ENCODE results near the gene GABPB1. TPM values are rescaled to one million over a fixed set of nuclear protein-coding genes. Genes with fewer than 3 reads are reported as not detected.

Gene GABPB1
- total and polyA plus RNA-seq, 2 experiments from 2014 or later, result 23.3 to 38.7 TPM

GRCh38 chr15:50232791-50233190 lies 122.2 kb downstream of the GABPB1 start:
- Histone ChIP-seq H2AFZ (no peak overlapping the region), H3K4me3 (no peak overlapping the region), H3K4me2 (no peak overlapping the region), H3K79me2 (no peaks in the 10 kb centered on the region), H4K20me1 (ENCODE audit: insufficient read depth, poor library complexity, severe bottlenecking) (no peaks in the 10 kb centered on the region), H3K4me1 (ENCODE audit: insufficient read depth) (no peaks in the 10 kb centered on the region), H3K9me2 (replicated peaks; ENCODE audit: insufficient read depth) (no peaks in the 10 kb centered on the region), H3K27me3 (no peaks in the 10 kb centered on the region), H3K9me3 (ENCODE audit: low read depth) (no peaks in the 10 kb centered on the region), H3K36me3 (replicated peaks; ENCODE audit: insufficient read depth, low read depth) (no peaks in the 10 kb centered on the region), H3K27ac (no peak overlapping the region)
- WGBS (ENCODE audit: low lambda C conversion rate, missing lambda C conversion rate), result 73% methylated on average over 2 of the region's 2 CpGs
- no peak for DNase-seq (ENCODE audit: low spot score)
- no peak for TF ChIP-seq EZH2phosphoT487 (IDR thresholded peaks at IDR 0.05; ENCODE audit: low read depth, severe bottlenecking, unreplicated experiment)
- no peak for TF ChIP-seq CTCF (IDR thresholded peaks at IDR 0.05; ENCODE audit: poor library complexity)
- TF ChIP-seq EZH2 (IDR thresholded peaks at IDR 0.05; ENCODE audit: borderline replicate concordance), result no peak

GRCh38 chr15:50231761-50232160 lies 123.2 kb downstream of the GABPB1 start:
- no peaks in the 10 kb centered on the region for H4K20me1 ChIP-seq (ENCODE audit: insufficient read depth, poor library complexity, severe bottlenecking)
- no peak overlapping the region for H3K4me3 ChIP-seq
- H3K4me1 ChIP-seq (ENCODE audit: insufficient read depth), result no peaks in the 10 kb centered on the region
- no peak overlapping the region for H3K4me2 ChIP-seq
- H3K9me2 ChIP-seq (replicated peaks; ENCODE audit: insufficient read depth), result no peaks in the 10 kb centered on the region
- H2AFZ ChIP-seq, result no peak overlapping the region
- no peak for DNase-seq (ENCODE audit: low spot score)
- H3K9me3 ChIP-seq (ENCODE audit: low read depth), result no peaks in the 10 kb centered on the region
- TF ChIP-seq EZH2 (IDR thresholded peaks at IDR 0.05; ENCODE audit: borderline replicate concordance) (no peak), EZH2phosphoT487 (IDR thresholded peaks at IDR 0.05; ENCODE audit: low read depth, severe bottlenecking, unreplicated experiment) (no peak), CTCF (IDR thresholded peaks at IDR 0.05; ENCODE audit: poor library complexity) (no peak)
- H3K79me2 ChIP-seq, result no peaks in the 10 kb centered on the region
- no peaks in the 10 kb centered on the region for H3K36me3 ChIP-seq (replicated peaks; ENCODE audit: insufficient read depth, low read depth)
- H3K27ac ChIP-seq, result no peak overlapping the region
- H3K27me3 ChIP-seq, result no peaks in the 10 kb centered on the region

- no peak overlapping the region for H3K27ac ChIP-seq
- no peak for TF ChIP-seq CTCF (IDR thresholded peaks at IDR 0.05; ENCODE audit: poor library complexity)
- no peak for TF ChIP-seq EZH2 (IDR thresholded peaks at IDR 0.05; ENCODE audit: borderline replicate concordance)
- no peak for TF ChIP-seq EZH2phosphoT487 (IDR thresholded peaks at IDR 0.05; ENCODE audit: low read depth, severe bottlenecking, unreplicated experiment)
- no peaks in the 10 kb centered on the region for H3K36me3 ChIP-seq (replicated peaks; ENCODE audit: insufficient read depth, low read depth)
- H3K27me3 ChIP-seq, result no peaks in the 10 kb centered on the region
- H4K20me1 ChIP-seq (ENCODE audit: insufficient read depth, poor library complexity, severe bottlenecking), result no peaks in the 10 kb centered on the region
- WGBS (ENCODE audit: low lambda C conversion rate, missing lambda C conversion rate), result 92% methylated on average over 3 of the region's 3 CpGs
- H3K9me2 ChIP-seq (replicated peaks; ENCODE audit: insufficient read depth), result no peaks in the 10 kb centered on the region
- no peak overlapping the region for H3K4me2 ChIP-seq
- peaks cover 5% of the 10 kb centered on the region for H3K4me1 ChIP-seq (ENCODE audit: insufficient read depth)
- no peak overlapping the region for H2AFZ ChIP-seq
- no peaks in the 10 kb centered on the region for H3K9me3 ChIP-seq (ENCODE audit: low read depth)
- DNase-seq (ENCODE audit: low spot score), result no peak
- H3K4me3 ChIP-seq, result no peak overlapping the region
- no peaks in the 10 kb centered on the region for H3K79me2 ChIP-seq
These were observed 125.7 kb downstream of the GABPB1 start for GRCh38 chr15:50229336-50229735.

GRCh38 chr15:50228866-50229265 lies 126.1 kb downstream of the GABPB1 start:
- peaks cover 5% of the 10 kb centered on the region for H3K4me1 ChIP-seq (ENCODE audit: insufficient read depth)
- no peaks in the 10 kb centered on the region for H3K79me2 ChIP-seq
- TF ChIP-seq EZH2 (IDR thresholded peaks at IDR 0.05; ENCODE audit: borderline replicate concordance) (no peak), CTCF (IDR thresholded peaks at IDR 0.05; ENCODE audit: poor library complexity) (no peak), EZH2phosphoT487 (IDR thresholded peaks at IDR 0.05; ENCODE audit: low read depth, severe bottlenecking, unreplicated experiment) (no peak)
- no peaks in the 10 kb centered on the region for H3K27me3 ChIP-seq
- H3K4me3 ChIP-seq, result no peak overlapping the region
- H3K27ac ChIP-seq, result no peak overlapping the region
- H3K9me3 ChIP-seq (ENCODE audit: low read depth), result no peaks in the 10 kb centered on the region
- 85% methylated on average over 3 of the region's 3 CpGs for WGBS (ENCODE audit: low lambda C conversion rate, missing lambda C conversion rate)
- DNase-seq (ENCODE audit: low spot score), result no peak
- no peak overlapping the region for H3K4me2 ChIP-seq
- H4K20me1 ChIP-seq (ENCODE audit: insufficient read depth, poor library complexity, severe bottlenecking), result no peaks in the 10 kb centered on the region
- no peak overlapping the region for H2AFZ ChIP-seq
- no peaks in the 10 kb centered on the region for H3K9me2 ChIP-seq (replicated peaks; ENCODE audit: insufficient read depth)
- H3K36me3 ChIP-seq (replicated peaks; ENCODE audit: insufficient read depth, low read depth), result no peaks in the 10 kb centered on the region
